MM.1S (cell line): ENCODE results near the gene CIT.

ENCODE experiments used
- DNase-seq: peaks from one replicate; pipeline ENCODE4 v3.0.0-alpha.2; 2015
- H2AFZ ChIP-seq: fragments of 300-600 bp; sonication (generic); 2 replicates; pipeline ENCODE4 v1.6.0; 2016; ENCODE audit warnings: antibody characterized with exemption, low read length
- H3F3A ChIP-seq: fragments of 300-600 bp; sonication (generic); 2 replicates; pipeline ENCODE4 v1.6.1; 2016; ENCODE audit warnings: mild to moderate bottlenecking, antibody characterized with exemption, low read length, moderate library complexity, mixed read lengths; ENCODE audit not compliant: insufficient read depth
- H3K27ac ChIP-seq: fragments of 300-600 bp; sonication (generic); 2 replicates; pipeline ENCODE4 v1.5.1; 2016; ENCODE audit warnings: mild to moderate bottlenecking, low read length
- H3K27me3 ChIP-seq: fragments of 300-600 bp; sonication (generic); replicated peaks from 2 replicates; pipeline ENCODE4 v1.6.0; 2016; ENCODE audit warnings: low read length; ENCODE audit not compliant: insufficient read depth
- H3K36me3 ChIP-seq: fragments of 300-600 bp; sonication (generic); replicated peaks from 2 replicates; pipeline ENCODE4 v1.6.1; 2016; ENCODE audit warnings: mild to moderate bottlenecking, low read length, mixed read lengths; ENCODE audit not compliant: insufficient read depth
- H3K4me1 ChIP-seq: fragments of 300-600 bp; sonication (generic); 2 replicates; pipeline ENCODE4 v1.6.1; 2016; ENCODE audit warnings: low read length, mixed read lengths
- H3K4me2 ChIP-seq: fragments of 300-600 bp; sonication (generic); 2 replicates; pipeline ENCODE4 v1.6.0; 2016; ENCODE audit warnings: low read depth, low read length
- H3K4me3 ChIP-seq: fragments of 300-600 bp; sonication (generic); 2 replicates; pipeline ENCODE4 v1.5.1; 2016; ENCODE audit warnings: low read length, mixed read lengths
- H3K79me2 ChIP-seq: fragments of 300-600 bp; sonication (generic); 2 replicates; pipeline ENCODE4 v1.6.1; 2016; ENCODE audit warnings: mixed run types, low read length, mixed read lengths
- H3K9ac ChIP-seq: fragments of 300-600 bp; sonication (generic); 2 replicates; pipeline ENCODE4 v1.6.1; 2016; ENCODE audit warnings: low read length, mixed read lengths
- H3K9me2 ChIP-seq: fragments of 300-600 bp; sonication (generic); replicated peaks from 2 replicates; pipeline ENCODE4 v1.6.1; 2016; ENCODE audit warnings: mild to moderate bottlenecking, low read length, mixed read lengths; ENCODE audit not compliant: insufficient read depth
- H3K9me3 ChIP-seq: fragments of 300-600 bp; sonication (generic); replicated peaks from 2 replicates; pipeline ENCODE4 v1.6.1; 2016; ENCODE audit warnings: mild to moderate bottlenecking, low read length, mixed read lengths; ENCODE audit not compliant: insufficient read depth
- H4K20me1 ChIP-seq: fragments of 300-600 bp; sonication (generic); 2 replicates; pipeline ENCODE4 v1.6.1; 2016; ENCODE audit warnings: mild to moderate bottlenecking, low read length, moderate library complexity, mixed read lengths; ENCODE audit not compliant: insufficient read depth
- EZH2 ChIP-seq: fragments of 300-600 bp; sonication (generic); optimal IDR thresholded peaks from 2 replicates; pipeline ENCODE3; 2017; ENCODE audit warnings: low read depth, mild to moderate bottlenecking, antibody characterized with exemption, low read length, mixed read lengths
- EZH2phosphoT487 ChIP-seq: fragments of 300-600 bp; sonication (generic); IDR thresholded peaks from 2 replicates; pipeline ENCODE4 v1.6.1; 2018; ENCODE audit warnings: antibody characterized with exemption, low read length
- TF ChIP-seq, protein P1 (sequence below): fragments of 300-600 bp; sonication (generic); IDR thresholded peaks from 2 replicates; pipeline ENCODE4 v1.5.1; 2016; ENCODE audit warnings: antibody characterized with exemption, low read length, mixed read lengths

CIT gene

DNA sequence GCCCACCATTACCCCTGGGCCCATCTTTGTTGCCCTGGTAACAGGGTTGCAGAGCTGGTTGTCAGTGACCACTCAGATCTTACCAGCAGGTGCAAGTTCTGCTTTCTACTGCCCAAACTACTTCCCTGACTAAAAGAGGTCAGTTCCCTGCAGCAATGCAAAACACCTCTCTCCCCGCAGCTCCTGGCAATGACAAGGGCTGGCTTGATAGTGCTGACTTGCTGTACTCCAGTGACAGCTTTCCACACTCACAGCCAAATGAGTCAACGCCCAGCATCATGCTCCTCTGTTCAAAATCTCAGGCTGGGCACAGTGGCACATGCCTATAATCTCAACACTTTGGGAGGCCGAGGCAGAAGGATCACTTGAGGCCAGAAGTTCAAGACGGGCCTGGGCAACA, 90.6 kb downstream of the CIT start:
- no peaks in the 10 kb centered on the region for H3K27me3 ChIP-seq
- no peaks in the 10 kb centered on the region for H4K20me1 ChIP-seq
- DNase-seq = no peak
- no peak overlapping the region for H2AFZ ChIP-seq
- H3K9ac ChIP-seq = no peak overlapping the region
- H3K4me2 ChIP-seq = no peak overlapping the region
- no peaks in the 10 kb centered on the region for H3K4me1 ChIP-seq
- H3K79me2 ChIP-seq = no peaks in the 10 kb centered on the region
- H3F3A ChIP-seq = 0 out of 2 replicates have a peak, but pooled peaks cover 2% of the 10 kb centered on the region
- no peak overlapping the region for H3K4me3 ChIP-seq
- H3K9me2 ChIP-seq = no peaks in the 10 kb centered on the region
- H3K27ac ChIP-seq = no peak overlapping the region
- no peak for TF ChIP-seq EZH2phosphoT487
- H3K36me3 ChIP-seq = no peaks in the 10 kb centered on the region
- H3K9me3 ChIP-seq = no peaks in the 10 kb centered on the region

DNA sequence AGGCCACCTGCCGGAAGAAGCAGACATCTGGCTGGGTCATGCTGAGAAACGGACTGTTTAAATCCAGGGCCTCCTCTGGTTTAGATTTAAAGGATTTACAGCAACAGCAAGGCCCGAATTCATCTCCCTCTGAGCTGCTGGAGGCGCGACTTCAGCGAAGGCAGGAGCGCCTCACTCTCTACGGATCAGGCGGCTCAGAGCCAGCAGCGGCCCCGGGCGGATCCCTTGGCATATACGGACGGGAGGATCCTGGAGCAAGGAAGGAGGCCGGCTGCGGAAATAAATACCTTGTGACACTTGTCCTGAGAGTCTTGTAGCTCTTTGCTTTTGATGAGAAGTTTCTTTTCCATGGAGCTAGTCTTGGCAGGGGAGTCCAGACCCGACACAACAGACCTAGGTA, 92.4 kb downstream of the CIT start:
- Histone ChIP-seq H4K20me1 (no peaks in the 10 kb centered on the region), H3K27me3 (no peaks in the 10 kb centered on the region), H3K9ac (no peak overlapping the region), H3K9me2 (no peaks in the 10 kb centered on the region), H3K79me2 (no peaks in the 10 kb centered on the region), H3K27ac (no peak overlapping the region), H3K4me3 (no peak overlapping the region), H3K36me3 (no peaks in the 10 kb centered on the region), H3F3A (0 out of 2 replicates have a peak, but pooled peaks cover 2% of the 10 kb centered on the region), H3K9me3 (no peaks in the 10 kb centered on the region), H2AFZ (no peak overlapping the region), H3K4me1 (no peaks in the 10 kb centered on the region), H3K4me2 (no peak overlapping the region)
- DNase-seq = no peak
- TF ChIP-seq EZH2 (no peak), EZH2phosphoT487 (no peak)
- TF ChIP-seq, protein P1, sequence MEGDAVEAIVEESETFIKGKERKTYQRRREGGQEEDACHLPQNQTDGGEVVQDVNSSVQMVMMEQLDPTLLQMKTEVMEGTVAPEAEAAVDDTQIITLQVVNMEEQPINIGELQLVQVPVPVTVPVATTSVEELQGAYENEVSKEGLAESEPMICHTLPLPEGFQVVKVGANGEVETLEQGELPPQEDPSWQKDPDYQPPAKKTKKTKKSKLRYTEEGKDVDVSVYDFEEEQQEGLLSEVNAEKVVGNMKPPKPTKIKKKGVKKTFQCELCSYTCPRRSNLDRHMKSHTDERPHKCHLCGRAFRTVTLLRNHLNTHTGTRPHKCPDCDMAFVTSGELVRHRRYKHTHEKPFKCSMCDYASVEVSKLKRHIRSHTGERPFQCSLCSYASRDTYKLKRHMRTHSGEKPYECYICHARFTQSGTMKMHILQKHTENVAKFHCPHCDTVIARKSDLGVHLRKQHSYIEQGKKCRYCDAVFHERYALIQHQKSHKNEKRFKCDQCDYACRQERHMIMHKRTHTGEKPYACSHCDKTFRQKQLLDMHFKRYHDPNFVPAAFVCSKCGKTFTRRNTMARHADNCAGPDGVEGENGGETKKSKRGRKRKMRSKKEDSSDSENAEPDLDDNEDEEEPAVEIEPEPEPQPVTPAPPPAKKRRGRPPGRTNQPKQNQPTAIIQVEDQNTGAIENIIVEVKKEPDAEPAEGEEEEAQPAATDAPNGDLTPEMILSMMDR = no peak

DNA sequence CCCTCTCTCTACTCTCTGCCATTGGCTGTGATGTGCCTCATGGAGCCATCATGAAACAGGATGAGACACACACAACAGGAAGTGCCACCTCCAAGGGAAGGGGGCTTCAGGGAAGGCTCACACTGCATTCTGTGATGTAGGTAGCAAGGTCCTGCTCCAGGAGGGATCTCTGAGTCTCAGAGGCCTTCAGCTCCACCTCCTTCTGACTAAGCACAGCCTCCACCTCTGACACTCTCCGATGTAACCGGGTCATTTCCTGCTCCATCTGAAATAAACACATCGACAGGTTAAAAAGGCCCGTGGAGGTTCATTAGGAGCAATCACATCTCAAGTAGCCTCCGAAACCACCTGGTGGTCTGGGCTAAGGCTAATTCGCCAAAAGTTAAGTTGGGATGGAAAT, 93.3 kb downstream of the CIT start:
- Histone ChIP-seq H4K20me1 (no peaks in the 10 kb centered on the region), H3K27ac (no peak overlapping the region), H3K4me2 (no peak overlapping the region), H3K9me3 (no peaks in the 10 kb centered on the region), H2AFZ (no peak overlapping the region), H3K9ac (no peak overlapping the region), H3K36me3 (no peaks in the 10 kb centered on the region), H3K79me2 (no peaks in the 10 kb centered on the region), H3K4me3 (no peak overlapping the region), H3F3A (0 out of 2 replicates have a peak, but pooled peaks cover 2% of the 10 kb centered on the region), H3K4me1 (no peaks in the 10 kb centered on the region), H3K27me3 (no peaks in the 10 kb centered on the region), H3K9me2 (no peaks in the 10 kb centered on the region)
- TF ChIP-seq EZH2 = no peak
- TF ChIP-seq, protein P1 = no peak
- no peak for TF ChIP-seq EZH2phosphoT487
- no peak for DNase-seq

DNA sequence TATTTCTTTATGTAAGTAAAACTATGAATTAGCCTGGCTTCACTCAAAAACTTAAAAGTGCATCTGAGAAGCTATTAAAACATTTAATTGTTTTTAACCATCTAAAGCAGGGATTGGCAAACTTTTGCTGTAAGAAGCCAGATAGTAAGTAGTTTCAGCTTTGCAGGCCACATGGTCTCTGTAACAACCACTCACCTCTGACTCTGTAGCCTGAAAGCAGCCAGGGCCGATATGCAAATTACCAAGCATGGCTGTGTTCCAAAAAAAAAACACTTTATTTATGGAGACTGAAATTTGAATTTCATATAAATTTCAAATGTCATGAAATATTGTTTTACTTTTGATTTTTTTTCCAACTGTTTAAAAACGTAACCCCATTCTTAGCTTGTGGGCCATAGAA, 95.3 kb downstream of the CIT start:
- no peaks in the 10 kb centered on the region for H4K20me1 ChIP-seq
- no peaks in the 10 kb centered on the region for H3K36me3 ChIP-seq
- no peak overlapping the region for H3K4me2 ChIP-seq
- H3K4me3 ChIP-seq = no peak overlapping the region
- no peaks in the 10 kb centered on the region for H3K27me3 ChIP-seq
- no peaks in the 10 kb centered on the region for H3K9me3 ChIP-seq
- DNase-seq = peak; percentile 31
- no peaks in the 10 kb centered on the region for H3K79me2 ChIP-seq
- H3K27ac ChIP-seq = no peak overlapping the region
- no peak overlapping the region for H3K9ac ChIP-seq
- no peak for TF ChIP-seq EZH2phosphoT487
- TF ChIP-seq, protein P1 = no peak
- TF ChIP-seq EZH2 = no peak
- no peak overlapping the region for H2AFZ ChIP-seq
- H3F3A ChIP-seq = 0 out of 2 replicates have a peak, but pooled peaks cover 2% of the 10 kb centered on the region
- no peaks in the 10 kb centered on the region for H3K4me1 ChIP-seq
- H3K9me2 ChIP-seq = no peaks in the 10 kb centered on the region
